GM23338 (cell line): ENCODE results near the gene SPTBN2. TPM values are rescaled to one million over a fixed set of nuclear protein-coding genes. Genes with fewer than 3 reads are reported as not detected.

Experiments
- ATAC-seq: fragments of 200-7000 bp; cut with Tn5 transposase; 3 replicates; pipeline ENCODE4 v1.9.1; 2020
- DNase-seq: peaks from one replicate; pipeline ENCODE4 v3.0.0-alpha.2; 2015; ENCODE audit warnings: low spot score
- H2AFZ ChIP-seq: fragments of 200-600 bp; sonication (generic); 2 replicates; pipeline ENCODE4 v1.8.0; 2016; ENCODE audit warnings: antibody characterized with exemption, mild to moderate bottlenecking, moderate library complexity
- H3F3A ChIP-seq: fragments of 200-600 bp; sonication (generic); replicated peaks from 2 replicates; pipeline ENCODE4 v1.8.0; 2017; ENCODE audit warnings: antibody characterized with exemption, mixed run types, low read depth
- H3K27ac ChIP-seq: fragments of 200-600 bp; sonication (generic); 2 replicates; pipeline ENCODE4 v1.6.1; 2016; ENCODE audit warnings: low read depth
- H3K27me3 ChIP-seq: fragments of 200-600 bp; sonication (generic); 2 replicates; pipeline ENCODE4 v1.8.0; 2016; ENCODE audit warnings: mild to moderate bottlenecking, mixed run types, moderate library complexity; ENCODE audit not compliant: insufficient read depth
- H3K36me3 ChIP-seq: fragments of 200-600 bp; sonication (generic); 2 replicates; pipeline ENCODE4 v1.8.0; 2016; ENCODE audit warnings: mild to moderate bottlenecking; ENCODE audit not compliant: insufficient read depth
- H3K4me1 ChIP-seq: fragments of 200-600 bp; sonication (generic); 2 replicates; pipeline ENCODE4 v1.8.0; 2016; ENCODE audit warnings: mild to moderate bottlenecking, moderate library complexity; ENCODE audit not compliant: insufficient read depth
- H3K4me2 ChIP-seq: fragments of 200-600 bp; sonication (generic); 2 replicates; pipeline ENCODE4 v1.7.1; 2017; ENCODE audit warnings: mixed run types
- H3K4me3 ChIP-seq: fragments of 200-600 bp; sonication (generic); 2 replicates; pipeline ENCODE4 v1.6.1; 2016; ENCODE audit warnings: mixed run types
- H3K79me2 ChIP-seq: fragments of 200-600 bp; sonication (generic); replicated peaks from 2 replicates; pipeline ENCODE4 v1.8.0; 2017; ENCODE audit warnings: mild to moderate bottlenecking; ENCODE audit not compliant: insufficient read depth
- H3K9me2 ChIP-seq: fragments of 200-600 bp; sonication (generic); 2 replicates; pipeline ENCODE4 v1.8.0; 2017; ENCODE audit not compliant: insufficient read depth
- H4K20me1 ChIP-seq: fragments of 200-600 bp; sonication (generic); replicated peaks from 2 replicates; pipeline ENCODE4 v1.8.0; 2017; ENCODE audit warnings: mild to moderate bottlenecking; ENCODE audit not compliant: insufficient read depth
- H3K27ac Mint-ChIP-seq: 2 replicates; pipeline ENCODE4 v1.8.0; 2020; ENCODE audit warnings: inconsistent platforms, mild to moderate bottlenecking, moderate library complexity, mixed read lengths
- H3K27me3 Mint-ChIP-seq: 3 replicates; pipeline ENCODE4 v1.8.0; 2022; ENCODE audit warnings: low read depth, mild to moderate bottlenecking, moderate library complexity, mixed read lengths, inconsistent platforms; ENCODE audit not compliant: insufficient read depth, poor library complexity
- H3K36me3 Mint-ChIP-seq: 3 replicates; pipeline ENCODE4 v1.8.0; 2021; ENCODE audit warnings: low read depth, mild to moderate bottlenecking, inconsistent platforms, moderate library complexity, mixed read lengths
- H3K4me1 Mint-ChIP-seq: 3 replicates; pipeline ENCODE4 v1.8.0; 2020; ENCODE audit warnings: mild to moderate bottlenecking, inconsistent platforms, mixed read lengths
- H3K4me3 Mint-ChIP-seq: 3 replicates; pipeline ENCODE4 v1.8.0; 2021; ENCODE audit warnings: moderate library complexity, mild to moderate bottlenecking, inconsistent platforms, mixed read lengths
- H3K9me3 Mint-ChIP-seq: 3 replicates; pipeline ENCODE4 v1.8.0; 2020; ENCODE audit warnings: moderate library complexity, mild to moderate bottlenecking, inconsistent platforms, mixed read lengths
- CREB1 ChIP-seq: fragments of 250-450 bp; sonication (Bioruptor Pico); IDR thresholded peaks from 2 replicates; pipeline ENCODE4 v1.5.0; 2020; ENCODE audit warnings: low read depth, mild to moderate bottlenecking, moderate library complexity
- CTCF ChIP-seq, 2 experiments: fragments of 200-600 bp in 1 of 2; sonication (generic) in 1 of 2; conservative IDR thresholded peaks; 2 replicates each; pipeline versions ENCODE4 v1.5.1 to v1.6.1; 2016 to 2017; ENCODE audit warnings: antibody characterized with exemption in 2 of 2, low read depth in 2 of 2, mild to moderate bottlenecking in 2 of 2, moderate library complexity in 1 of 2
- EZH2phosphoT487 ChIP-seq: fragments of 200-600 bp; sonication (generic); IDR thresholded peaks from one replicate; pipeline ENCODE4 v1.8.1; 2018; ENCODE audit warnings: antibody characterized with exemption; ENCODE audit not compliant: unreplicated experiment
- NANOG ChIP-seq: IDR thresholded peaks from 2 replicates; pipeline ENCODE4 v1.6.1; 2016; ENCODE audit warnings: antibody characterized with exemption, borderline replicate concordance
- POLR2AphosphoS5 ChIP-seq: IDR thresholded peaks from 2 replicates; pipeline ENCODE4 v1.6.1; 2016; ENCODE audit warnings: antibody characterized with exemption, low read depth
- STAT1 ChIP-seq: IDR thresholded peaks from one replicate; pipeline ENCODE4 v1.6.1; 2016; ENCODE audit warnings: antibody characterized with exemption; ENCODE audit not compliant: unreplicated experiment
- ZNF331 ChIP-seq: fragments of 250-450 bp; sonication (Bioruptor Pico); IDR thresholded peaks from 2 replicates; pipeline ENCODE4 v1.5.0; 2020; ENCODE audit warnings: low read depth, mild to moderate bottlenecking, moderate library complexity
- ZNF462 ChIP-seq: fragments of 250-450 bp; sonication (Bioruptor Pico); IDR thresholded peaks from 2 replicates; pipeline ENCODE4 v1.5.0; 2020; ENCODE audit warnings: mild to moderate bottlenecking, moderate library complexity
- polyA plus RNA-seq: library from polyadenylated mRNA; unstranded; fragments of >200 nt; fragmentation: Nextera tagmentation; extraction: Ambion mirVana; gene quantifications from 2 replicates; pipeline ENCODE4 v1.2.1, GENCODE V29; 2016
- total RNA-seq: library from RNA; depleted of rRNA; stranded (reverse); fragments of >200 nt; shearing (Covaris generic); gene quantifications from 2 replicates; pipeline ENCODE4 v1.2.3, GENCODE V29; 2014

The SPTBN2 gene
- total and polyA plus RNA-seq, 2 experiments from 2014 or later: 7.7 to 49.1 TPM

DNA sequence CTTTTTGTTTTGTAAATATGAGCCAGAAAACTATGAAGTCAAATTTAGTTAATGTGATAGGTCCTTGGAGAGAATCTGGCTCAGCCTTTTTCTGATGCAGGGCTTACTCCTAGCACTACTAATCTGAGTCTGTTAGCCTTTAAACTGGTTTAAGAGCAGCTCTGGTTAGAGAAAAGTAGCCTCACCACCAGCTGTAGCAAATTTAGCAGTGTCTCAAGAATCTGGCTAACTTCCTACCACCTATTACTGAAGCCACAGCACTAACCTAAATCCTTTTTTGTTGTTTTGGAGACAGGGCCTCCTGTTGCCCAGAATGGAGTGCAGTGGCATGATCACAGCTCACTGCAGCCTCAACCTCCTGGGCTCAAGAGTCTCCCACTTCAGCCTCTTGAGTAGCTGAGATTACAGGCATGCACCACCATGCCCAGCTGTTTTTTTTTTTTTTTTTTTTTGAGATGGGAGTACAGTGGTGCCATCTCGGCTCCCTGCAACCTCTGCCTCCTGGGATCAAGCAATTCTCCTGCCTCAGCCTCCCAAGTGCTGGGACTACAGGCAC, 65.2 kb downstream of the SPTBN2 start:
- Mint-ChIP-seq H3K27me3 (peaks cover 2% of the 10 kb centered on the region), H3K36me3 (peaks cover 50% of the 10 kb centered on the region; the same call in 2 of the 3 replicates), H3K27ac (no peak overlapping the region), H3K9me3 (no peaks in the 10 kb centered on the region), H3K4me3 (no peak overlapping the region), H3K4me1 (no peaks in the 10 kb centered on the region)
- H3F3A ChIP-seq: peaks cover 17% of the 10 kb centered on the region
- H3K4me1 ChIP-seq: no peaks in the 10 kb centered on the region
- H4K20me1 ChIP-seq: peaks cover 68% of the 10 kb centered on the region
- 0 out of 2 replicates have a peak overlapping the region, but pooled peaks have one; percentile 19 for H3K27ac ChIP-seq
- peaks cover 74% of the 10 kb centered on the region for H3K79me2 ChIP-seq
- peaks cover 34% of the 10 kb centered on the region for H3K36me3 ChIP-seq
- no peak overlapping the region for H2AFZ ChIP-seq
- no peak overlapping the region for H3K4me3 ChIP-seq
- TF ChIP-seq CREB1 (CRISPR knock-in tag) (no peak), NANOG (no peak), ZNF331 (CRISPR knock-in tag) (no peak)
- H3K9me2 ChIP-seq: no peaks in the 10 kb centered on the region
- DNase-seq (no peak), ATAC-seq (no peak)
- no peaks in the 10 kb centered on the region for H3K27me3 ChIP-seq
- no peak overlapping the region for H3K4me2 ChIP-seq

DNA sequence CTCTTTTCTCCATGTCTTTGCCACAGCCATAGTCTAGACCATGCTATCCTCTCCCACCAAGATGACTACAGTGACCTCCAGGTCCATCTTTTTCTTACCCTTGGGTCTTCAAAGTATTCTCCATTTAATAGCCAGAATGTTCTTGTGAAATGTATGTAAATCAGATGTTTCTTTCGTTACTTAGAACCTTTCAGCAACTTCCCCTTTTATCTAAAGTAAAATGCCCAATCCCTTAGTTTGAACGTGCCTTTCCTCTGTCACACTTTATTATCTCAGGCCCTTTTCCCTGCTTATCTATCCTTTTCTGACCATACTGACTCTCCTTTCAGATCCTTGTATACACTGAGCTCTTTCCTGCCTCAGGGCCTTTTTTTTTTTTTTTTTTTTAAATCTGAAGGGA, 69.3 kb downstream of the SPTBN2 start:
- Histone ChIP-seq H3K27me3 (no peaks in the 10 kb centered on the region), H3K9me2 (no peaks in the 10 kb centered on the region), H3K27ac (0 out of 2 replicates have a peak overlapping the region, but pooled peaks have one; percentile 26), H2AFZ (no peak overlapping the region), H3K4me2 (no peak overlapping the region), H3K4me1 (no peaks in the 10 kb centered on the region), H3K36me3 (peaks cover 30% of the 10 kb centered on the region), H4K20me1 (peaks cover 53% of the 10 kb centered on the region), H3K4me3 (no peak overlapping the region), H3F3A (peaks cover 15% of the 10 kb centered on the region; the same call in 1 of the 2 replicates), H3K79me2 (peaks cover 79% of the 10 kb centered on the region)
- Mint-ChIP-seq H3K4me3 (no peak overlapping the region), H3K4me1 (no peaks in the 10 kb centered on the region), H3K9me3 (no peaks in the 10 kb centered on the region), H3K36me3 (peaks cover 32% of the 10 kb centered on the region), H3K27me3 (peaks cover 8% of the 10 kb centered on the region), H3K27ac (no peak overlapping the region)
- DNase-seq: no peak
- ATAC-seq: no peak
- TF ChIP-seq NANOG (no peak), STAT1 (no peak), POLR2AphosphoS5 (no peak)

DNA sequence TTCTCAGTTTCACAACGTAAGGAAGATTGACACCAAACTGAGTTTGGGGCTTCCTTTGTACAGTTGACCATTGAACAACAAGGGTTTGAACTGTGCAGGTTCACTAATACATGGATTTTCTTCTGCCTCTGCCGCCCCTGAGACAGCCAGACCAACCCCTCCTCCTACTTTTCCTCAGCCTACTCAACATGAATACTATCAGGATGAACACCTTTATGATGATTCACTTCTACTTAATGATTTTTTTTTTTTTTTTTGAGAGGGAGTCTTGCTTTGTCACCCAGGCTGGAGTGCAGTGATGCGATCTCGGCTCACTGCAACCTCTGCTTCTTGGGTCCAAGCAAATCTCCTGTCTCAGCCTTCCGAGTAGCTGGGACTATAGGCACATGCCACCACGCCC, 75.9 kb downstream of the SPTBN2 start:
- Histone ChIP-seq H3F3A (peaks cover 24% of the 10 kb centered on the region), H2AFZ (no peak overlapping the region), H3K79me2 (peaks cover 91% of the 10 kb centered on the region), H4K20me1 (peaks cover 57% of the 10 kb centered on the region), H3K27ac (no peak overlapping the region; the same call in 1 of the 2 replicates), H3K4me3 (no peak overlapping the region), H3K4me1 (no peaks in the 10 kb centered on the region), H3K9me2 (no peaks in the 10 kb centered on the region), H3K27me3 (no peaks in the 10 kb centered on the region), H3K4me2 (no peak overlapping the region), H3K36me3 (peaks cover 28% of the 10 kb centered on the region)
- H3K27me3 Mint-ChIP-seq: peaks cover 24% of the 10 kb centered on the region
- ATAC-seq (no peak), DNase-seq (no peak)
- H3K36me3 Mint-ChIP-seq: peaks cover 61% of the 10 kb centered on the region
- no peaks in the 10 kb centered on the region for H3K4me1 Mint-ChIP-seq
- no peak overlapping the region for H3K4me3 Mint-ChIP-seq
- no peaks in the 10 kb centered on the region for H3K9me3 Mint-ChIP-seq
- H3K27ac Mint-ChIP-seq: no peak overlapping the region
- no peak for TF ChIP-seq CTCF (conservative IDR thresholded peaks at IDR 0.05; ENCODE audit: low read depth in 2 of 2)
- TF ChIP-seq EZH2phosphoT487: no peak
- no peak for TF ChIP-seq STAT1
- no peak for TF ChIP-seq ZNF462 (CRISPR knock-in tag)
- TF ChIP-seq NANOG: no peak
